Neural cell (in vitro differentiated cells): ENCODE measurements around the gene NCAM1. TPM values are rescaled to one million over a fixed set of nuclear protein-coding genes. Genes with fewer than 3 reads are reported as not detected.

Source experiments
- H2AFZ ChIP-seq: fragments of 200-600, 300-800 bp; sonication (generic), shearing (Covaris generic); 2 replicates; pipeline ENCODE4 v1.6.0; 2014; ENCODE audit warnings: low read depth, mild to moderate bottlenecking, antibody characterized with exemption, low read length, moderate library complexity
- H3F3A ChIP-seq: fragments of 200-600 bp; shearing (Covaris generic); 2 replicates; pipeline ENCODE4 v1.6.1; 2016; ENCODE audit warnings: mild to moderate bottlenecking, moderate library complexity, mixed read lengths, antibody characterized with exemption, low read length; ENCODE audit not compliant: insufficient read depth, poor library complexity, severe bottlenecking
- H3K27ac ChIP-seq: fragments of 200-600, 300-800 bp; sonication (generic), shearing (Covaris generic); 2 replicates; pipeline ENCODE4 v1.5.1; 2014; ENCODE audit warnings: mild to moderate bottlenecking, low read length, moderate library complexity
- H3K27me3 ChIP-seq: fragments of 300-800, 200-600 bp; sonication (generic), shearing (Covaris generic); 2 replicates; pipeline ENCODE4 v1.6.0; 2014; ENCODE audit warnings: mild to moderate bottlenecking, low read depth, low read length, moderate library complexity; ENCODE audit not compliant: insufficient read depth
- H3K36me3 ChIP-seq: fragments of 300-800, 200-600 bp; sonication (generic), shearing (Covaris generic); 2 replicates; pipeline ENCODE4 v1.5.1; 2014; ENCODE audit warnings: mild to moderate bottlenecking, antibody characterized with exemption, low read length, moderate library complexity; ENCODE audit not compliant: insufficient read depth
- H3K4me2 ChIP-seq: fragments of 300-800, 200-600 bp; sonication (generic), shearing (Covaris generic); 2 replicates; pipeline ENCODE4 v1.6.0; 2014; ENCODE audit warnings: mild to moderate bottlenecking, low read length
- H3K4me3 ChIP-seq: fragments of 300-800, 200-600 bp; sonication (generic), shearing (Covaris generic); 2 replicates; pipeline ENCODE4 v1.5.1; 2014; ENCODE audit warnings: mild to moderate bottlenecking, low read length, moderate library complexity
- H3K79me2 ChIP-seq: fragments of 200-600 bp; shearing (Covaris generic); replicated peaks from 2 replicates; pipeline ENCODE4 v1.6.0; 2014; ENCODE audit warnings: mild to moderate bottlenecking, low read length, moderate library complexity; ENCODE audit not compliant: insufficient read depth
- H3K9ac ChIP-seq: fragments of 300-800, 200-600 bp; sonication (generic), shearing (Covaris generic); 2 replicates; pipeline ENCODE4 v1.6.1; 2016; ENCODE audit warnings: mild to moderate bottlenecking, low read length, mixed read lengths
- H3K9me2 ChIP-seq: fragments of 200-600 bp; shearing (Covaris generic); 2 replicates; pipeline ENCODE4 v1.6.1; 2016; ENCODE audit warnings: mild to moderate bottlenecking, low read length, mixed read lengths; ENCODE audit not compliant: insufficient read depth
- H3K9me3 ChIP-seq: fragments of 200-600, 300-800 bp; sonication (generic), shearing (Covaris generic); 2 replicates; pipeline ENCODE4 v1.6.1; 2016; ENCODE audit warnings: mild to moderate bottlenecking, mixed run types, low read length, moderate library complexity, mixed read lengths
- H4K20me1 ChIP-seq: fragments of 200-600 bp; shearing (Covaris generic); 2 replicates; pipeline ENCODE4 v1.6.1; 2016; ENCODE audit warnings: mild to moderate bottlenecking, mixed run types; ENCODE audit not compliant: insufficient read depth
- EP300 ChIP-seq: fragments of 450-650 bp; conservative IDR thresholded peaks from 2 replicates; pipeline ENCODE4 v1.6.1; 2014; ENCODE audit warnings: antibody characterized with exemption, mild to moderate bottlenecking, moderate library complexity; ENCODE audit not compliant: poor library complexity, severe bottlenecking
- EZH2 ChIP-seq: fragments of 200-600, 300-800 bp; shearing (Covaris generic), sonication (generic); IDR thresholded peaks from 2 replicates; pipeline ENCODE4 v1.6.1; 2014; ENCODE audit warnings: antibody characterized with exemption, low read length, borderline replicate concordance, mild to moderate bottlenecking; ENCODE audit not compliant: insufficient read depth, poor library complexity, severe bottlenecking
- MXI1 ChIP-seq: fragments of 450-650 bp; conservative IDR thresholded peaks from 2 replicates; pipeline ENCODE4 v1.6.1; 2014; ENCODE audit warnings: antibody characterized with exemption, mild to moderate bottlenecking; ENCODE audit not compliant: poor library complexity, severe bottlenecking
- POLR2AphosphoS5 ChIP-seq: IDR thresholded peaks from 2 replicates; pipeline ENCODE4 v1.6.1; 2012
- RAD21 ChIP-seq: fragments of 450-650 bp; conservative IDR thresholded peaks from 2 replicates; pipeline ENCODE4 v1.6.1; 2014; ENCODE audit warnings: antibody characterized with exemption, mild to moderate bottlenecking, moderate library complexity
- SMC3 ChIP-seq: fragments of 450-650 bp; conservative IDR thresholded peaks from 2 replicates; pipeline ENCODE4 v1.6.1; 2014; ENCODE audit warnings: antibody characterized with exemption, mild to moderate bottlenecking, moderate library complexity; ENCODE audit not compliant: poor library complexity
- TAF1 ChIP-seq: IDR thresholded peaks from 2 replicates; pipeline ENCODE4 v1.6.1; 2012; ENCODE audit warnings: low read depth
- polyA plus RNA-seq: library from polyadenylated mRNA; depleted of rRNA; stranded (reverse); fragments of >200 nt; gene quantifications from 2 replicates; pipeline ENCODE4 v1.2.3, GENCODE V29; 2014
- TF ChIP-seq, protein P1 (sequence below): fragments of 450-650 bp; IDR thresholded peaks from 2 replicates; pipeline ENCODE4 v1.5.1; 2014; ENCODE audit warnings: antibody characterized with exemption, mild to moderate bottlenecking, moderate library complexity; ENCODE audit not compliant: poor library complexity, severe bottlenecking
- TF ChIP-seq, protein P2 (sequence below): IDR thresholded peaks from 2 replicates; pipeline ENCODE4 v1.6.1; 2012; ENCODE audit warnings: borderline replicate concordance

The NCAM1 gene
- polyA plus RNA-seq, 1 donor from 2014 or later, result 120 TPM

DNA sequence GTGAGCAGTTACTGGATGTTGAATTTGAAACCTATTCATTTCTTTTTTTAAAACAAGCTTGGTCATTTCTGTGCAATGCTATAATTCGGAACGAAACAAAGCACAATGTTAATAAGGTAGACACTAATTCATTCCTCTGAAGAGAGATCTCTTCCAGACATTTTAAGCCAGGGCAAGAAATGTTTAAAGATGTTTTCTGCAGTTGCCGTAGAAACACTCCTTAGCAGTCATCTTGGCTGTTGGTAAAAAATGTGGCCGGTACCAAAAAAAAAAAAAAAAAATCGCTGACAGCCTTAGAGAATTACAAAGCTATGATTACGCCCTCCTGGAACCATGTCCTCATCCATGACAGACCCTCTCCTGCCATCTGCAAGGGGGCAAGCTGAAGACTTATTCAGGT lies 286.7 kb downstream of the NCAM1 start:
- H3K9me2 ChIP-seq, result no peaks in the 10 kb centered on the region
- H3K79me2 ChIP-seq, result no peaks in the 10 kb centered on the region
- no peaks in the 10 kb centered on the region for H4K20me1 ChIP-seq
- no peak overlapping the region for H3K9ac ChIP-seq
- no peak overlapping the region for H3K4me3 ChIP-seq
- TF ChIP-seq EZH2, result no peak
- TF ChIP-seq MXI1, result no peak
- no peak for TF ChIP-seq TAF1
- TF ChIP-seq RAD21, result no peak
- TF ChIP-seq SMC3, result no peak
- TF ChIP-seq, protein P1, sequence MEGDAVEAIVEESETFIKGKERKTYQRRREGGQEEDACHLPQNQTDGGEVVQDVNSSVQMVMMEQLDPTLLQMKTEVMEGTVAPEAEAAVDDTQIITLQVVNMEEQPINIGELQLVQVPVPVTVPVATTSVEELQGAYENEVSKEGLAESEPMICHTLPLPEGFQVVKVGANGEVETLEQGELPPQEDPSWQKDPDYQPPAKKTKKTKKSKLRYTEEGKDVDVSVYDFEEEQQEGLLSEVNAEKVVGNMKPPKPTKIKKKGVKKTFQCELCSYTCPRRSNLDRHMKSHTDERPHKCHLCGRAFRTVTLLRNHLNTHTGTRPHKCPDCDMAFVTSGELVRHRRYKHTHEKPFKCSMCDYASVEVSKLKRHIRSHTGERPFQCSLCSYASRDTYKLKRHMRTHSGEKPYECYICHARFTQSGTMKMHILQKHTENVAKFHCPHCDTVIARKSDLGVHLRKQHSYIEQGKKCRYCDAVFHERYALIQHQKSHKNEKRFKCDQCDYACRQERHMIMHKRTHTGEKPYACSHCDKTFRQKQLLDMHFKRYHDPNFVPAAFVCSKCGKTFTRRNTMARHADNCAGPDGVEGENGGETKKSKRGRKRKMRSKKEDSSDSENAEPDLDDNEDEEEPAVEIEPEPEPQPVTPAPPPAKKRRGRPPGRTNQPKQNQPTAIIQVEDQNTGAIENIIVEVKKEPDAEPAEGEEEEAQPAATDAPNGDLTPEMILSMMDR, result no peak
- TF ChIP-seq EP300, result no peak
- TF ChIP-seq, protein P2, sequence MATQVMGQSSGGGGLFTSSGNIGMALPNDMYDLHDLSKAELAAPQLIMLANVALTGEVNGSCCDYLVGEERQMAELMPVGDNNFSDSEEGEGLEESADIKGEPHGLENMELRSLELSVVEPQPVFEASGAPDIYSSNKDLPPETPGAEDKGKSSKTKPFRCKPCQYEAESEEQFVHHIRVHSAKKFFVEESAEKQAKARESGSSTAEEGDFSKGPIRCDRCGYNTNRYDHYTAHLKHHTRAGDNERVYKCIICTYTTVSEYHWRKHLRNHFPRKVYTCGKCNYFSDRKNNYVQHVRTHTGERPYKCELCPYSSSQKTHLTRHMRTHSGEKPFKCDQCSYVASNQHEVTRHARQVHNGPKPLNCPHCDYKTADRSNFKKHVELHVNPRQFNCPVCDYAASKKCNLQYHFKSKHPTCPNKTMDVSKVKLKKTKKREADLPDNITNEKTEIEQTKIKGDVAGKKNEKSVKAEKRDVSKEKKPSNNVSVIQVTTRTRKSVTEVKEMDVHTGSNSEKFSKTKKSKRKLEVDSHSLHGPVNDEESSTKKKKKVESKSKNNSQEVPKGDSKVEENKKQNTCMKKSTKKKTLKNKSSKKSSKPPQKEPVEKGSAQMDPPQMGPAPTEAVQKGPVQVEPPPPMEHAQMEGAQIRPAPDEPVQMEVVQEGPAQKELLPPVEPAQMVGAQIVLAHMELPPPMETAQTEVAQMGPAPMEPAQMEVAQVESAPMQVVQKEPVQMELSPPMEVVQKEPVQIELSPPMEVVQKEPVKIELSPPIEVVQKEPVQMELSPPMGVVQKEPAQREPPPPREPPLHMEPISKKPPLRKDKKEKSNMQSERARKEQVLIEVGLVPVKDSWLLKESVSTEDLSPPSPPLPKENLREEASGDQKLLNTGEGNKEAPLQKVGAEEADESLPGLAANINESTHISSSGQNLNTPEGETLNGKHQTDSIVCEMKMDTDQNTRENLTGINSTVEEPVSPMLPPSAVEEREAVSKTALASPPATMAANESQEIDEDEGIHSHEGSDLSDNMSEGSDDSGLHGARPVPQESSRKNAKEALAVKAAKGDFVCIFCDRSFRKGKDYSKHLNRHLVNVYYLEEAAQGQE, result no peak
- TF ChIP-seq POLR2AphosphoS5, result no peak
- no peak overlapping the region for H3K4me2 ChIP-seq
- H3K27me3 ChIP-seq, result no peaks in the 10 kb centered on the region
- H2AFZ ChIP-seq, result no peak overlapping the region
- H3K9me3 ChIP-seq, result no peaks in the 10 kb centered on the region
- no peak overlapping the region for H3K27ac ChIP-seq
- H3K36me3 ChIP-seq, result peaks cover 26% of the 10 kb centered on the region
- no peaks in the 10 kb centered on the region for H3F3A ChIP-seq

- no peaks in the 10 kb centered on the region for H3K9me2 ChIP-seq
- peaks cover 21% of the 10 kb centered on the region for H3K36me3 ChIP-seq
- no peaks in the 10 kb centered on the region for H3K79me2 ChIP-seq
- H4K20me1 ChIP-seq, result no peaks in the 10 kb centered on the region
- TF ChIP-seq POLR2AphosphoS5, result no peak
- TF ChIP-seq, protein P2, result no peak
- no peak for TF ChIP-seq EP300
- TF ChIP-seq, protein P1, result no peak
- no peak for TF ChIP-seq EZH2
- TF ChIP-seq TAF1, result no peak
- no peak for TF ChIP-seq RAD21
- TF ChIP-seq SMC3, result no peak
- no peak for TF ChIP-seq MXI1
- no peaks in the 10 kb centered on the region for H3F3A ChIP-seq
- no peak overlapping the region for H3K4me2 ChIP-seq
- H3K9ac ChIP-seq, result no peak overlapping the region
- no peak overlapping the region for H3K4me3 ChIP-seq
- no peaks in the 10 kb centered on the region for H3K9me3 ChIP-seq
- no peaks in the 10 kb centered on the region for H3K27me3 ChIP-seq
- no peak overlapping the region for H2AFZ ChIP-seq
- H3K27ac ChIP-seq, result no peak overlapping the region
Measured at GRCh38 chr11:113248702-113249490, 287.7 kb downstream of the NCAM1 start.
